GM21576 (cell line): ENCODE data around the gene NFYB.
A peak's percentile ranks its signal among the peaks of the same experiment; 100 is the strongest.
"Not testable (repeated sequence)": the region's sequence is repeated elsewhere in the genome, so short reads cannot be mapped to it uniquely, and the experiment has no call there.

Experiments
- ATAC-seq: cut with Tn5 transposase; IDR thresholded peaks from one replicate; pipeline ENCODE4 v1.9.1; 2021; ENCODE audit warnings: mild to moderate bottlenecking, moderate library complexity; ENCODE audit not compliant: unreplicated experiment

Gene NFYB

DNA sequence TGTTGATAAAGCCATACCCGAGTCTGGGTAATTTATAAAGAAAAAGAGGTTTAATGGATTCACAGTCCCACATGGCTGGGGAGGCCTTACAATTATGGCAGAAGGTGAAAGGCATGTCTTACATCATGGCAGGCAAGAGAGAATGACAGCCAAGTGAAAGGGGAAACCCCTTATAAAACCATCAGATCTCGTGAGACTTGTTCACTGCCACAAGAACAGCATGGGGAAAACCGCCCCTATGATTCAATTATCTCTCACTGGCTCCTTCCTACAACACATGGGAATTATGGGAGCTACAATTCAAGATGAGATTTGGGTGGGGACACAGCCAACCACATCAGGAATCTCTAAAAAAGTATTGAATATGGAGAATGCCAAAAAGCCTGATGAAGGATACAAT is 25.0 kb upstream of the NFYB start:
- not testable (repeated sequence) for ATAC-seq

DNA sequence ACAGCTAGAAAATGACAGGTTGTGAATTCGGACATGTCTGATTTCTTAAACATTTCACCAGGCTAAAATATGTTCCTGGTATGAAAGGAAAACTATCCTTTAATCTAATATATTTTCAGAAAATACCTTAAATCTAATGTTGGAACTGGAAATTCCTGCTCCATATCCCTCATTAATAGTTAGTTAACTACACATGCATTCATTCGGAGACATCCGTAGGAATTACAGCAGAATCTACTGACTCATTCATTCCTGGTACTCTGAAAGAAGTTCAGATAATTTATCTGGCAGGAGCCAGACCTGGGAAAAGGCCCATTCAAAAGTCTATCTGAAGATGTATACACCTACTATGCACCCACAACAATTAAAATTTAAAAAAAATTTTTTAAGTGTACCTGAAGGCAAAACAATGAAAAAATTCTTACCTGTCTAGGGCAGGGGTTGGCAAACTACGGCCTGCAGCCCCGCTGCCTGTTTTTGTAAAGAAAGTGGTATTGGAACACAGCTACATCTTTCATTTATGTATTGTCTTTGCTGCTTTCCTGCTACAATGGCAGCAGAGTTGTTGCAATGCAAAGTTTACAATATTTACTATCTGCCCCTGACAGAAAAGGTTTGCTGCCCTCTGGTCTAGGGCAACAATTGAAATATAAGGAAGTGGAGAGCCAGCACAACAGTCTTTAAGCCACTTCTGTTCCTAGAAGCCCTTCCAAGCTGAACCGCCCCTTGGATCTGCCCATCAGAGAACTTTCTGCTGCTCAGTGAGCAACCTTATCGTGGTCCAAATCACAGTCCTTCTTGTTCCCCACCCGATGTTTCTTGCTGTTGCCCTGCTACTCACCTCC is 17.9 kb upstream of the NFYB start:
- no peak for ATAC-seq

DNA sequence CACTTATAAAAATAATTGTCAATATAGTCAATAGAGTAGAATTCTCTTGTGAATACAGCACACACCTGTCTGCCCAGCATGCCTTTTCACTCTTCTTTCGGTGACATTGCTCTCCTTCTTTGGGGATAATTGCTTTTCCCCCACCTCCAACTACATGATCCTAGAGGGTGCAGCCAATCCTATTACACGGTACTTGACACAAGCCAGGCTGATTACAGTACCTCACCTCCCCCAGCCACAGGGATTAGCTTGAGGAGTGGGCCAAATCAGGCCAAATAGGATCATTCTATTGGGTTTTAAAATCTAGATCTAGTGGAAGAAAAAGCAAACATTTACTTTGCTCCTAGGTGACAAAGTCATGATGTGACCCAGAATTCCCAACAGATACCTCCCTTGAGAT is 16.8 kb upstream of the NFYB start:
- no peak for ATAC-seq

DNA sequence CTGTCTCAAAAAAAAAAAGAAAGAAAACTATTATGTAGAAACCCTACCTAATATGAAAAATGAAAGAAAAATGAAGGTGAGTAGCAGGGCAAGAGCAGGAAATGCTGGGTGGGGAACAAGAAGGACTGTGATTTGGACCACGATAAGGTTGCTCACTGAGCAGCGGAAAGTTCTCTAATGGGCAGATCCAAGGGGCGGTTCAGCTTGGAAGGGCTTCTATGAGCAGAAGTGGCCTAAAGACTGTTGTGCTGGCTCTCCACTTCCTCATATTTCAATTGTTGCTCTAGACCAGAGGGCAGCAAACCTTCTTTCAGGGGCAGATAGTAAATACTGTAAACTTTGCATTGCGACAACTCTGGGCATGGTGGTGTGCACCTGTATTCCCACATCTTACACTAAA is 16.3 kb upstream of the NFYB start:
- no peak for ATAC-seq

DNA sequence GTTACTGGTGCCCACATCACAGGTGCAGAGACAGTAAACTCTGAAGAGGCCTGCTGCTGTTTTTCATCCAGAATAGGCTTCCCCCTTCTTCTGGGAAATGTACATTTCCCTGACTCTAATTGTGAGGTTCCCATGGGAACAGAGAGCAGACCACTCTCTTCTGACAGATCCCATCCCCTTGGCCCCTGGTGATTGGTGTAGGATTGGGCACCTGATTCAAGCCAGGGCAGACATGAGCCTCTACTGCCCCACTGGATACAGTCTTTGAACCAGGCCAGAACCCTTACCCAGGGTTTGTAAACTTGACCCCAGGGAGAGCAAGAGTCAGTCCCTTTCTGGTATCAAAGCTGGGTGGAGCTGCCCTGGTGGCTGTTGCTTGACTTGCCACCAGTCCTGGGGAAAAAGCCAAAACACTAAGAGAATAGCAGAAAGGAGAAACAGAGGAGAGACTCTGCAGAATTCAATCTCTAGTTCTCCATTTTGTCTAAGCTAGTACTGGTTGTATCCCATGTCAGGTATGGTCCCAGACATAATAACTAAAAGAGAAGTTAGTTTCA is 14.8 kb upstream of the NFYB start:
- ATAC-seq: no peak

DNA sequence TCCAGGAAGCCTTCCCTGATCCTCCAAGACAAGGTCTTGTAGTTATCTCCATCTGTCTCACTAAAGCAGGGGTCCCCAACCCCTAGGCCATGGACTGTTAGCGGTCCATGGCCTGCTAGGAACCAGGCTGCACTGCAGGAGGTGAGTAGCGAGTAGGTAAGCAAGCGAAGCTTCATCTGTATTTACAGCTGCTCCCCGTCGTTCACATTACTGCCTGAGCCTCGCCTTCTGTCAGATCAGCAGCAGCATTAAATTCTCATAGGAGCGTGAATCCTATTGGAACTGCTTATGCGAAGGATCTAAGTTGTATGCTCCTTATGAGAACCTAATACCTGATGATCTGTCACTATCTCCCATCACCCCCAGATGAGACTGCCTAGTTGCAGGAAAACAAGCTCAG is 12.4 kb upstream of the NFYB start:
- ATAC-seq: no peak

DNA sequence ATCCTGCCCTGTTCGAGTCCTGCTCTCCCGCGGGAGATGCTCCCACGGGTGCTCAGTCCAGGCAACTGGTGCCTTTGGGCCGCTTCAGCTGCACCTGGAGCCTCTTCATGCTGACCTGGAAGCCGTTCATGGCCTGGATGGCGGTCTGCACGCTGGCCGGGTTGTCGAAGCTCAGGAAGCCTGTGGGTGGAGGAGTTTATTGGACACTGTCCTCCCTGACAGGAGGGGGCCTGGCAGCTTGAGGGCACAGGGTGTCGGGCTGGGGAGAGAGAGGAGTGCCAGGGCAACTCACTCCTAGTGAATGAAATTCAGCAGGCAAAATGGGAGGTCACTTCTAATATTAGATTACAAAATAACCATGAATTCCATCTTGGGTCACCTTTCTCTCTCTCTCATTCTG is 9.3 kb upstream of the NFYB start:
- ATAC-seq: no peak

DNA sequence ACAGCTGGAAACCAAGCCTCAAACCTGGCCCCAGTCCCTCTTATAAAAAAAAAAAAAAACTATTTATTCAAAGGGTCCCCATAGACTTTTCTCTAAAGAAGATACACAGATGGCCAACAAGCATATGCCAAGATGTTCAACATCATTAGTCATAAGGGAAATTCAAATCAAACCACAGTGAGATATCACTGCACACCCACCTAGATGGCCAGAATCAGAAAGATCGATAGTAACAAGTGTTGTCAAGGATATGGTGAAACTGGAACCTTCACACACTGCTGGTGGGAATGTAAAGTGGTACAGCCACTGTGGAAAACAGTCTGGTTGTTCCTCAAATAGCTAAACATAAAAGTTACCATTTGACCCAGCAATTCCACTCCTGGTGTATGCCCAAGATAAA is 5.9 kb upstream of the NFYB start:
- ATAC-seq: no peak

DNA sequence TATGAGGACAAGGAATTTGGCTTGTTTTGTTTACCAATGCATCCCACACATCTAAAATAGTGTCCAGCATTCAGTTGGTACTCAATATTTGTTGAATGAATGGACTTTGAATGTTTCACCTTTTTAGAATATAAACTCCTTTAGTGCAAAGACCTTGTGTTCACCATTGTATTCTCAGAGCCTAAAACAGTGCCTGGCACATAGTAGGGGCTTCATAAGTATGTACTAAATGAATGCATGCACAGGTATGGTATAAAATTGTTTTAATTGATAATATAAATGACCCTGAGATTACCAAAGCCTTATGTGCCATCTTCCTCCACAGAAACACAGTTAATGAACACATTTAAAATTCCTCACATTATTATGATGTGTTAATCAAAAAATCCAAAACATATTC is 5.0 kb upstream of the NFYB start:
- no peak for ATAC-seq

DNA sequence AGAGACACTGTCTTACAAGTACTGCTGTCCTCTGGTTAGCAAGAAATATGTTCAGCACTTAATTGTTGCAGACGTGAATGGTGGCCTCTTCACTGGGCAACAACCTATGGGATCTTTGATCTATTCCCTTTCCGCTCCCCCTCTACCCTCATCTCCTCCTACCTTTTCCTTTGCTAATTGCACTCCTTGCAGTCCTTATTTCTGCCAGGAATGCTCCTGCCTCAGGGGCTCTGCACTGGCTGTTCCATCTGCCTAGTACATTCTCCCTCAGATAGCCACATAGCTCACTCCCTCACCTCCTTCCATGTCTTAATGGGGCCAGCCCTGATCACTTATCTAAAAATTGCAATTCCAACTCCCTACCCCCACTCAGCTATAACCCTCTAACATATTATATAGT is 4.5 kb upstream of the NFYB start:
- no peak for ATAC-seq

DNA sequence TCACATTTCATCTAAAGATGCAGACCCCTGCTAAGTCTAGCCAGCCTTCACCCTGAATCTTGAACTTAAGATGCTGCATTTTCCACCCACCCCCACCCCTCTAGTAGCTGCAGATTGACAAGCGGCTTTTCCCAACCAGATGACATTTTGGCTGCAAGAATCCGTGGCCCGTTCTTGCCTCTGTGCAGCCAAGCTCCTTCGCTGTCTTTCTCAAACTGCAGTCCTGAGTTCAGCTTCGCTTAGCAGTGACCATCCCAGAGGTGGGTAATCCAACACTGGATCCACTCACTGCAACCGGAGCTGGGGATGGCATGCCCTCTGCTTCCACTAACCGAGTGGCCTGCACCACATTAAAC is 765 bp upstream of the NFYB start:
- no peak for ATAC-seq

DNA sequence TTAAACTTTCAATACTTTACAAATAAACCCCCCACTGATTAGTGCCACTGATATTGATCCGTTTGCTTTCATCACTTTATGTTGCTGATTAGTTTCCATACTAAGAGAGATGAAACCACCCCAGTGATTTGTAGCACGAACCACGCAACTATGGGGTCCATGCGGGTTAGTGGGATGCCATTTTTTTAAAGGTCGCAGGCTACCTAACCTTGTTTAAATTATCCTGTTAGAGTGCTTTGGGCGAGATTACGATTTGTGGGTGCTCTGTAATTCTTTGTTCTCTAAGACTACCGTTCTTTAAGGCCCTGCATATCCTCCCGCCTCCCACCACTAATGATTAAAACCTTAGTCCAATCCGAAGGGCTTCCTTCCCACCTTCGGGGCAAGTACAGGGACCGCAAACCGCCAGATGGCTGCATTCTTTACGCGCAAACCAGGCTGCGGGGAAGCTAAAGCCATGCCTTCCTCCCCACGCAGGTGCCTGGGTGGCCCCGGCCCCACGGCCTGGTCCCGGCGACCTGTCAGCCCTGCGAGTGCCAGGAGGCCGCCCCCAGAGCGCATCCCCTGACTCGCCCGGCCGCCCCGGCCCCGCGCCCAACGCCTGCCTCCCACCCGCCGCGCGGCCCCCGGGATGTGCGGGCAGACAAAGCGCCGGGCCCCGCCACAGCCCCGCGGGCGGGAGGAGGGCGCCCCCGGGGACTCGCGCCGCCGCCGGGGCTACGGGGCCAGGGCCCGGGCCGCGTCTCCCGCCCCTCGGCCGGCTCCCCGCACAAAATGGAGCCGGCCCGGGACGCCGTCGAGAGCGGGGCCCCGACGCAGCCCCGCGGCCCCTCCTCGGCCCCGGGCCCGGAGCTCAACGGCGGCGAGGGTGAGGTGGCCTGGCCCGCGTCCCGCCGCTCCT is 759 bp downstream of the NFYB start:
- ATAC-seq: peak; percentile 28

DNA sequence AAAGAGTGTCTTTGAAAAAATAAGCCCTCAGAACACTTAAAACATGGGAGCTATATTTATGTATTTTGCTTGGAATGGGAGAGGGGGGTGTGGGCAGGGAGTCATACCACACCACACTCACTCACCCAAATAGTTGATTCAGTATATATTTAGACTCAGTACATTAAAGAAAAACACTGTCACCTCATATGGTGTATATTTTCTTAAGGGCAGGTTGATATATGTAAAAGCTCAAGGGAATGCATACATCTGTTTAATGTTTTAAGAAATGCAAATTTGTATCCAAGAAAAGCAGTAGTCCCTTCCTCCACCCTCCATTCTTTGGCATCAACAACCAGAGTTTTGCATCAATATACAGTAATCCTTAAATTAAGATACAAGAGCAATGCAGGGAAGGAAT is 1.4 kb downstream of the NFYB start:
- no peak for ATAC-seq

DNA sequence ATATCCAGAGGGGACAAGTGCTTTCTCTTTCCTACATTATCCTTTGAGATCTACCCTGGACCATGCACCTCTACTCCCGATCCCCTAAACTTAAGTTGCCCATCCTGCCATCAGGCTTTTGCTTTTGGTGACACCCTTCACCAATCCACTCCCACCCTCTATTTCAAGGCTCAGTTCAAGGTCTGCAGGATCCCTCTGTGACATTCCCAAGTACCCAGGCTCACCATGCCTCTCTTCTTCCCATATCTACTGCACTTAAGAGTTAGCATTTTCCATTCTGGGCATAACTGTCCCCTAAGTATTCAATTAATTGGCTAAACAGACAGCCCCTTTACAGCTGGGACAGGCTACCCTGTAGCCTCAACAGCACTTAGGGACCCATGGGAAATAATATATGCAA is 3.1 kb downstream of the NFYB start:
- no peak for ATAC-seq

DNA sequence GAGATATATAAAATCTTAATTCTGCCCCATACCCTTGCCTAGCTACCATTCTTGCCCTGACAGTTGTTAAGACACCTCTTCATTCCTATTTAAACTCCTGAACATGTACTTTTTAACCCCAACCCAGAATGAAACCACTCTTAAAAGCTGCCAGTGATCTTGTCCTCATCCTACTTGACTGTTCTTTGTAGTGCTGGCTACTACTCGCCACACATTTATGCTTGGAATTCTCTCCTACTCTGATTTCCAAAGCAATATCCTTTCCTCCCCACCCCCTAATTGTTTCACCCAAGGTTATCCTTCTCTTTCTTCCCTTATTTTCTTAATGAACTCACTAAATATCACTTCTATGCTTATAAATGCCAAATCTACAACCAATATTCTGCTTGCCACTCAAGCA is 4.1 kb downstream of the NFYB start:
- no peak for ATAC-seq

DNA sequence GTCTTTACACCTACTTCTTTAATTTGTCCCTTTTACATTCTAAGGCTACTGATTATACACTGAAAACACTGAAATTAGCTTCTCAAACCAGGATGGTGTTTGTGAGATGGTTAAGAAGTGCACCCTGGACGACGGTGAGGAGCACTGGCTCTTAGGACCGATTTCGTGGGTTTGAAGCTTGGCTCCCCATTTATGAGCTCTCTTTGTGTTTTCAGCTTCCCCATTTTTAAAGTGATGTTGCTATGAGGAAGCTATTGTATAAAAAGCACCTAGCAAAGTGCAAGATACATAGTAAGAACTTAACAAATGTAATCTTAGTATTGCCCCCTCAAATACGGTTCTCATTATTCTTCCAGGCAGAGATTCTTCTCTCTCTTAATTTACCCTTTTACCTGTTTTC is 4.7 kb downstream of the NFYB start:
- no peak for ATAC-seq

DNA sequence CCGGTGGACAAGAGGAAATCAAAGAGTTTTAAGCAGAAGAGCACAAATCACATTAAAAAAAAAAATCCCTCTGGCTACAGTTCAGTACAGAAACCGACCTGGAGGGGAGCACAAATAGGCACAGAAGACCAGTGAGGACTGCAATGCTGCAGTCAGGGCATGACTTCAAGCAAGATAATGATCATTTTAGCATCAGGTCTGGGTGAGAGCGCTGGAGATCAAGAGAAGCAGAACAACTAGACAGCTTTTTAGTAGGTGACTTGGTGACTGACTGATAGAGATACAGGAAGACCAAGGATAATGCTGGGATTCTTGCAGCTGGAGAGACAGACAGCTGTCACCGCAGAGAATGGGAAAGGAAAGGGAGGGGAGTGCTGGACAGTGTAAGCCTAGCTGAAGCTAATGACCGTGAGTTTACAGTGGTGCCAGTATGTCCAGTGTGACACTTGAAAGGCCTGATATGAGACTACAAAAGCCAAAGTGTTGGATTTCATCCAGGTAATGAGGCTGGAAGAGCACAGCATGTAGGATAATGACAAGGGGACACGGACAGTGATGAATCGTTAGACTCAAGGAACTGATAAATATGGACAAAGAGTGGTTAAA is 5.6 kb downstream of the NFYB start:
- no peak for ATAC-seq

DNA sequence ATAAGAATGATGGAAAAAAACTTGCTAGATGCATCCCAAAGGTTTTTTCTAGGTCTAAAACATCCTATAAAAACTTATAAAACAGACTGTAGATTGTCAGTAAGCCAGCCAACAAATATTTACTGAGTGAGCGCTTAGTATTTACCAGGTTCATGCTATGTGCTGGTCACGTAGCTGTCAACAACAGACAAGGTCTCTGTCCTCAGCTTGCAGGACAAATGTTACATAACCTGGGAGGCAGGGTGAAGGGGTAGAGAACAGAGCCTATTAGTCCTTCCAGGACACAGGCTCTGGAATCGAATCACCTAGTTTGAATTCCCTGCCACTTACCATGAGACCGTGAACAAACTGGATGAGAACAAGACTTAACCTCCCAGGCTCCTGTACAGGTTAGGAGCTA is 6.4 kb downstream of the NFYB start:
- ATAC-seq: no peak

DNA sequence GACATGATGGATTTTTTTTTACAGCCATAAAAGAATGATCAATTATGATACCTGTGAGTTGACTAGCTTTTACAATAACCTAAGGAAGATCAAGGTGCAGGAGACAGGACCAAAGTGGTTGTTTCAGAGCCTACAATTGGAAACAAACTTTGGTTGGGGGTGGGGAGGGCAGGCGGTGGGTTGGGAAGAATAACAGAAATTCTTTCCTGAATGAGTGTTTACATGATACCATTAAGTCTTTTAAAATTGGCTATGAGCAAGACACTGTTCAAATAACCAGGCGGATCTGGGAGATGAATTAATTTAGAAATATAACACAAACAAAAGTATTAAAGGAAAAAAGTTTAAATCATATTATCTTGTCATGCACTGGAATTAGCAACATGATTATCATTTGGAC is 7.2 kb downstream of the NFYB start:
- no peak for ATAC-seq

DNA sequence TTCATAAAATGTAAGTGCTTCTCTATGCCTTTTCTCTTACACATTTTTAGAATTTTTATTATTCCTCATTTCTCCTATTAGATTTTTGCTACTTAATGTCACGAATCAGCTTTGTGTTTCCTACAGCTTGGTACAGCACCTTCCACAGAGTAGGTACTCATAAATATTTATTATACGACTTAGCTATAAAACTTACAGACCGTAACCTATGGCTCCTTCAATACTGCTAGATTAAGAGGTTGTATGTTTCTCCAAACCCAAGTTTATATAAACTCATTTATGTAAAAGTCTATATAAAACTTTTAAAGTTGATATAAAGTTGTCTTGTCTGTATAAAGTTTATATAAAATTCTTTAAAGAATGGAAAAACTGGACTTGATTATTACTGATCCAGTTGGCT is 11.5 kb downstream of the NFYB start:
- ATAC-seq: no peak

DNA sequence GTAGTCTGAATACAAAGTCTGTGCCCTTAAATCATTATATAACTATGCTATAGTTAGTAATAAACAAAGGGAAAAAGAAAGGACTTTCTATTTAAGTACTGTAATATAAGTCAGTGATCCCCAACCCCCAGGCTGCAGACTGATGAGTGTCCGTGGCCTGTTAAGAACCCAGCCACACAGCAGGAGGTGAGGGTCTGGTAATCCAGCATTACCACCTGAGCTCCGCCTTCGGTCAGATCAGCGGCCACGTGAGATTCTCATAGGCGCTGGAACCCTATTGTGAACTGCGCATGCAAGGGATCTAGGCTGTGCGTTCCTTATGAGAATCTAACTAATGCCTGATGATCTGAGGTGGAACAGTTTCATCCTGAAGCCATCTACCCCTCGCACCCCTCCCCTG is 15.7 kb downstream of the NFYB start:
- no peak for ATAC-seq

DNA sequence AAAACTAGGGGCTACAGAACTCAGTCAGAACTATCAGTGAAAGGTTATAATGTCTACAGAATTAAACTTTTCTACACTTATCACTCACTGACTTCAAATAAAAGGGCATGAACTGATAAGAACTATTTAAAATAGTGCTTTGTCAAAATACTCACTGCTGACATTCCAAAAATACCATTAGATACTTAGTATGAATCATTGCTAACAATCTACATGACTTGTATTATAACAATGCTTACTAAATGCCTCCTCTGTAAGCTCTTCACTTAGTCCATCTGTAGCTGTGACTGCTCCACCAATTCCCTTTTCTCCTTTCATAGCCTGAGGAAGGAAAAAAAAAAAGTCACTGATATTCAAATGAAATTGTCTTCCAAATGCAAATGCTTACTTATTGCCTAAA is 17.0 kb downstream of the NFYB start:
- ATAC-seq: no peak
